K562 (cell line): ENCODE results near the gene SON. TPM values are rescaled to one million over a fixed set of nuclear protein-coding genes. Genes with fewer than 3 reads are reported as not detected.

Source experiments
- CHCHD3 ChIP-seq: fragments of 250-450 bp; sonication (Bioruptor Pico); IDR thresholded peaks from 2 replicates; pipeline ENCODE4 v2.1.2; 2022; ENCODE audit warnings: mild to moderate bottlenecking
- CLOCK ChIP-seq: fragments of 250-450 bp; sonication (Bioruptor Pico); IDR thresholded peaks from 2 replicates; pipeline ENCODE4 v1.4.0; 2020; ENCODE audit warnings: mild to moderate bottlenecking, moderate library complexity, borderline replicate concordance
- HDAC2 ChIP-seq: fragments of 450-650 bp; IDR thresholded peaks from 2 replicates; pipeline ENCODE4 v1.6.1; 2016; ENCODE audit warnings: mild to moderate bottlenecking
- JUNB ChIP-seq: fragments of 450-650 bp; formaldehyde crosslinking; conservative IDR thresholded peaks from 2 replicates; pipeline ENCODE4 v1.4.0; 2020; ENCODE audit warnings: mild to moderate bottlenecking
- NFE2L1 ChIP-seq: fragments of 450-650 bp; IDR thresholded peaks from 2 replicates; pipeline ENCODE4 v1.6.1; 2016; ENCODE audit warnings: missing genetic modification characterization, low read depth, mild to moderate bottlenecking, missing compliant biosample characterization, moderate library complexity, borderline replicate concordance
- NONO ChIP-seq, 2 experiments: fragments of 200-400 bp in 1 of 2; fragments of 450-650 bp in 1 of 2; formaldehyde crosslinking in 1 of 2; IDR thresholded peaks; 2 replicates each; pipeline ENCODE4 v1.6.1; 2017; ENCODE audit warnings: low read depth in 2 of 2, mild to moderate bottlenecking in 2 of 2, moderate library complexity in 2 of 2, low read length in 1 of 2
- PHB2 ChIP-seq: fragments of 450-650 bp; IDR thresholded peaks from 2 replicates; pipeline ENCODE4 v1.6.1; 2017; ENCODE audit warnings: low read depth
- PRMT5 ChIP-seq: sonication (generic); formaldehyde crosslinking; IDR thresholded peaks from 2 replicates; pipeline ENCODE4 v1.5.0; 2020; ENCODE audit warnings: missing genetic modification reagents
- PURB ChIP-seq: sonication (generic); formaldehyde crosslinking; IDR thresholded peaks from 2 replicates; pipeline ENCODE4 v1.9.0; 2021; ENCODE audit warnings: low read depth, mild to moderate bottlenecking, missing genetic modification reagents
- SIX5 ChIP-seq, 2 experiments: IDR thresholded peaks; 2 replicates each; pipeline ENCODE4 v1.6.1; 2011; ENCODE audit warnings: low read length in 2 of 2, borderline replicate concordance in 1 of 2, low read depth in 1 of 2, mild to moderate bottlenecking in 1 of 2, moderate library complexity in 1 of 2; ENCODE audit not compliant: insufficient read depth in 1 of 2
- SMARCA5 ChIP-seq: fragments of 450-650 bp; IDR thresholded peaks from 2 replicates; pipeline ENCODE4 v1.6.1; 2016
- SRSF3 ChIP-seq: fragments of 200-400 bp; formaldehyde crosslinking; IDR thresholded peaks from 2 replicates; pipeline ENCODE4 v1.6.1; 2016; ENCODE audit warnings: mild to moderate bottlenecking, low read length, moderate library complexity; ENCODE audit not compliant: insufficient read depth
- TCF7L2 ChIP-seq: fragments of 150-350 bp; IDR thresholded peaks from 2 replicates; pipeline ENCODE4 v1.6.1; 2016; ENCODE audit warnings: low read depth, mild to moderate bottlenecking, low read length, moderate library complexity
- THRB ChIP-seq: fragments of 450-650 bp; formaldehyde crosslinking; conservative IDR thresholded peaks from 2 replicates; pipeline ENCODE4 v1.4.0; 2022; ENCODE audit warnings: mild to moderate bottlenecking, missing genetic modification characterization
- ZBTB1 ChIP-seq: sonication (generic); formaldehyde crosslinking; IDR thresholded peaks from 2 replicates; pipeline ENCODE4 v1.8.1; 2023; ENCODE audit warnings: missing genetic modification reagents, low read depth, mild to moderate bottlenecking, borderline replicate concordance
- ZBTB34 ChIP-seq: fragments of 250-450 bp; sonication (Bioruptor Pico); IDR thresholded peaks from 2 replicates; pipeline ENCODE4 v1.8.0; 2021; ENCODE audit warnings: mild to moderate bottlenecking, moderate library complexity
- ZBTB43 ChIP-seq: sonication (generic); formaldehyde crosslinking; IDR thresholded peaks from 2 replicates; pipeline ENCODE4 v1.8.0; 2023; ENCODE audit warnings: mild to moderate bottlenecking, missing genetic modification reagents
- ZNF146 ChIP-seq: IDR thresholded peaks from one replicate; pipeline ENCODE4 v1.6.1; 2018; ENCODE audit warnings: missing compliant biosample characterization; ENCODE audit not compliant: unreplicated experiment
- ZNF316 ChIP-seq: fragments of 450-650 bp; IDR thresholded peaks from 2 replicates; pipeline ENCODE4 v1.6.1; 2016
- ZNF408 ChIP-seq: fragments of 250-450 bp; sonication (Bioruptor Pico); IDR thresholded peaks from 2 replicates; pipeline ENCODE4 v1.4.0; 2020; ENCODE audit warnings: low read depth, mild to moderate bottlenecking, moderate library complexity
- polyA plus RNA-seq, 8 experiments: library from polyadenylated mRNA; depleted of rRNA in 4 of 8; stranded (reverse) in 5 of 8; unstranded in 3 of 8; fragments of >200 nt; fragmentation: Nextera tagmentation in 2 of 8; fragmentation: Illumina TruSeq in 1 of 8; extraction: Ambion mirVana in 2 of 8; extraction: Trizol in 1 of 8; gene quantifications; 2 replicates each; pipeline versions ENCODE4 v1.2.1 to v1.2.3, GENCODE V29; 2011 to 2014; ENCODE audit warnings: inconsistent platforms in 1 of 8, missing spikeins in 1 of 8
- total RNA-seq, 7 experiments: library from RNA; depleted of rRNA in 6 of 7; stranded (reverse); fragments of >200 nt in 6 of 7; fragmentation: Illumina TruSeq in 2 of 7; extraction: Trizol in 2 of 7; gene quantifications; 2 replicates each; pipeline versions ENCODE4 v1.2.1 to v1.2.3, GENCODE V29; 2011 to 2021; ENCODE audit warnings: low replicate concordance in 1 of 7

SON gene
- total and polyA plus RNA-seq, 9 of the 15 experiments (the other 6 are each of a cell fraction or from before 2014, with no cell fraction given): 105 to 742 (median 187) TPM

GRCh38 chr21:33542640-33543504 lies at the start of gene SON (continued):
- TF ChIP-seq CLOCK (no peak), ZNF146 (CRISPR knock-in tag) (no peak), PURB (no peak), ZNF408 (CRISPR knock-in tag) (no peak), SMARCA5 (no peak), NONO (IDR thresholded peaks at IDR 0.05; ENCODE audit: low read depth in 2 of 2, low read length in 1 of 2) (no peak), ZBTB43 (no peak), NFE2L1 (tag) (no peak), JUNB (CRISPR knock-in tag) (no peak), CHCHD3 (CRISPR knock-in tag) (no peak), ZBTB1 (CRISPR knock-in tag) (no peak), HDAC2 (no peak; the same call in 1 of the 2 replicates), THRB (CRISPR knock-in tag) (0 out of 2 replicates have a peak, but pooled peaks have one; percentile 38), ZBTB34 (CRISPR knock-in tag) (no peak), SRSF3 (no peak), PRMT5 (no peak), SIX5 (IDR thresholded peaks at IDR 0.05; ENCODE audit: borderline replicate concordance in 1 of 2, insufficient read depth in 1 of 2, low read depth in 1 of 2, low read length in 2 of 2) (no peak), TCF7L2 (no peak), ZNF316 (peak; percentile 56; the same call in 1 of the 2 replicates), PHB2 (no peak)
